Measurements from ENCODE around the gene MRTO4.

GRCh38 chr1:19212167-19212566, 39.4 kb upstream of the MRTO4 start:
- TF ChIP-seq CTCF (conservative IDR thresholded peaks at IDR 0.05; ENCODE audit: low read depth, low read length) (no peak), EZH2 (IDR thresholded peaks at IDR 0.05; ENCODE audit: borderline replicate concordance, low read depth, low read length, poor library complexity, severe bottlenecking) (no peak)
